Mesenteric fat pad (tissue), 1 donor: Measurements from ENCODE around the gene RSPH1. TPM values are rescaled to one million over a fixed set of nuclear protein-coding genes. Genes with fewer than 3 reads are reported as not detected.
A peak's percentile ranks its signal among the peaks of the same experiment; 100 is the strongest.

Experiments
- DNase-seq: peaks from one replicate; pipeline ENCODE4 v3.0.0-alpha.2; 2020; ENCODE audit warnings: low spot score
- long read RNA-seq: library from polyadenylated mRNA; unstranded; transcript quantifications from one replicate; pipeline ENCODE4 v2.0.0, GENCODE V29; 2020
- total RNA-seq: library from RNA; stranded (reverse); fragmentation: NEBNext Ultra II Directional; extraction: Animal tissue kit (Norgen Biotek cat#: 25700); gene quantifications from one replicate; pipeline ENCODE4 v1.2.1, GENCODE V29; 2021
- donor health status: DM: yes; HTN: yes; CAD: no.

The RSPH1 gene
- 0.22 TPM for total RNA-seq
- long read RNA-seq, result 0 reads

DNA sequence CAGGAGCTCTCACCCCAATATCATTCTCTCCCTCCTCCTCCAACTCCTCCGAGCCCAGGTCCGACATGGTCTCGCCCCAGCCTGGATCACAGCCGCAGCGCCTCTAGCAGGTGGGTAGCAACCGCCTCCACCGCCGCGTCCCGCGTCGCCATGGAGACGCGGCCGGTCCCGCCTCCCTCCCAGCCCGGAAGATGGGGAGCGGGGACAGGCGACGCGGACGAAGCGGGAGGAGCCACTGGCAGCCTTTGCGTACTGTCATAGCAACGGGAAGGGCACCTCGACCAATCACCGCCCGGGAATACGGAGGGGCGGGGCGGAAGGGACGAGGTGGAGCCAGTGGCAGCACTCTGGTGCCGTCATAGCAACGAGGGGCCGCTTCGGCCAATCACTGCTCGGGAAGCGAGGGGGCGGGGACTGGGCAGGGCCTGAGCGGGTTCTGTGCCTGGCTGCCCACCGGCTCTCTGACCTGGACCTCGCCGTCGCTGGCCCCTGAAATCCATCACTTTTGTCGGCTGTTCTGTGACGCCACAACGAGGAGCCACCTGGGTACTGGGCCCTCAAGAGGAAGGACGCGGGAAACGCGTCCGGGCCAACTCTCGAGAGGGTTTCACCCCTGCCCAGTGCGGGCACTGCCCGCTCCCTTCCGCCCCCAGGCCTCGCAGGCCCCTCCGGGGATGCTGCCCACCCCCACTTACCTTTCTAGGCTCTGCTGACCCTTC lies at the start of gene RSPH1:
RSPH1 (minus strand) TSS at position 105 of the 719 bp plus-strand sequence; CDS start at position 67, 38 bp downstream.
- peak; percentile 100 for DNase-seq

DNA sequence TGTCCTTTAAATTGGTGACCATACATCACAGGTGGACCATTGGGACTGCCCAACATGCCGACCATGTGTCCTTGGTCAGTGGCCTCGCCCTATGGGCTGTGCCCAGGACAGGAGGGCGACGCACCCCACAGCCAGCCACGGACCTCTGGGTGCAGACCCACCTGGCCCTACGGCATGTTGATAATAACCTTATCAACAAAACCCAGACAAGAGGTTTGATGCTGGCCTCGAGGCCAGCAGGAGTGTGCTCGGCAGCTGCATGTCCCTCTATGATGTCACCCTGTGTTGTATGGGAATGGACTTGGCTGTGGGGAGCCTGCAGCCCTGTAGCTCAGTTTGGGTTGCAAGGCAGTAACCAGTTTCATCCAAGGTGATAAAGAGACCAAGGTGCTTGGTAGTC lies 49.7 kb upstream of the RSPH1 start:
- no peak for DNase-seq

DNA sequence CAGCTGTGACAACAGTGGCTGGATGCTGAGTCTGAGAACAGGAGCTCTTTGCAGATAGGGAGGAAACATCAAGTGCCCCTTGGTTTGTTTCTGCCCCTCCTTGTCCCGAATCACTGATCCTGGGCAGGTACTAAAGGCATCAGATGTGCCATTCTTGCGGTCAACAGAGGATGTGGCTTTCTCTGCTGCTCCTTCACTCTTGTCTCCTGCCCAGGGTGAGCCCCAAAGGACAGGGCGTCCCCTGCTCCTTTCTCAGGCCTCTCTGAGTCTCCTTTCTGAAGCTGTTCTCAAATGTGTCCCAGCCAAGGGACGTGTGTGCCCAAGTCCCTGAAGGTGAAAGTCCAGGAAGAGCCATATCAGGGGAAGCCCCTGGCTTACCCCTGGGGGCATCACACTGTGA lies 49.3 kb upstream of the RSPH1 start:
- no peak for DNase-seq

DNA sequence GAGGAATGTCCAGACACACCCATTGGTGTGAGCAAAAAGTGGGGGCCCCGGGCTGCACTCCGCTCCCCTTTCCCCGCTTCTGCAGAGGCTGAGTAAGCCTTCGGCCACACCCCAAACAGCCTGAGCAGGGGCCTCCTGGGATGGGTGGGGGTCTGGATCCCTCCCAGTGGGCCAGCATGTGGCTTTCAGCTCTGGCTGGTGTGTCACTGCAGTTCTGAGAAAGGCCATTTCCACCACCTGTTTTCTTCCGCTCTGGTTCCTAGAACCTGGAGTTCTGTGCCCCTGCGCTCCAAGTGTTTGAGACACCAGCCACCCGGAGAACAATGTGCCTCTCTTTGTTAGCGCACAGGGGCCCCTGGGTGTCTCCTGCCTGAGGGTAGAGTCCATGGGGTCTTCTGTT lies 48.5 kb upstream of the RSPH1 start:
- no peak for DNase-seq

DNA sequence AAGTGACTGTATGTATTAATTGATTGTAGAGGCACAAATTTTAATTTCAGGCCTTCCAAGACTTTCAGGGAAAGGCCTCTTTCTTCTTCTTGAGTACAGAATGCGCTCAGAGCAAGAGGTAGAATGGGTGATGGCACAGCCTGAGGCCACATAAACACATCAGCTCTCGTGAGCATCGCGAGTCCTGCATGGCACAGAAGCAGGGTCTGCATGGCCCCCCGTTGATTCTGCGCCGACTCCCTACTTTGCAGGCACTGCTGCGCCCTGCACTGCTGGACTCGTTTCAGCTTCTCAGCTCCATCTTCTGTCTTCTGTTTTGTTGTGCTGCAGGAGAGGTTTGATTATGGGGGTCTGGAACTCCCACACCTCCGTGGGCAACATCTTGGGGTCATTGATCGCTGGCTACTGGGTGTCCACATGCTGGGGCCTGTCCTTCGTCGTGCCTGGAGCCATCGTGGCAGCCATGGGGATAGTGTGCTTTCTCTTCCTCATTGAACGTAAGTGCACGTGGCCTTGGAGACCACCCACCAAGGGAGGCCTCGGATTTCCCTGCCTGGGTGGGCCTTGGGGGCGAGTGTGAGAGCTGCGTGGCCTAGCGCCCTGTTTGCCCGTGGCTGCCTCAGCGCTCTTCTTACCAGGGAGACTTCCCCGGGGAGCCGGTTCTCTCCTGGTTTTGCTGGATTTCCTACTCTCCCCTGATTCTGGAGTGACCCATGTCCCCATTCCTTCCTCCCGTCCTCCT lies 47.3 kb upstream of the RSPH1 start:
- no peak for DNase-seq

DNA sequence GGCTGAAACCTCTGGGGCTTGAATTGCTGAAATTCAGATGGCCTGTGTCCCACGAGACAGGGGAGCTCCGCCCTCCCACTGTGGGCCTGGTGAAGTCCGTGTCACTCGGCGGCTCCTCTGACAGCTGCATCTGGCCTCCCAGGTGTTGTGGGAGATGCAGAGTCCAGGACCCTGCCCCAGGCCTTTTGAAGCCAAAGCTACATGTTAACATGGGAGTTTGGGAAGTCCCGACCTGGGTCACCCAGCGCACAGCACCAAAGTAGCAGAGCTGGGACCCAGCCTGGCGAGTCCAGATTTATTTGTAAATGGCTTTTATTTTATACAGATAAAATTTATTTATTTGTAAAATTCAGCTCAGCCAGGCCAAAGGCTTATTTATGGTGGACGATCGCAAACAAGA lies 46.6 kb upstream of the RSPH1 start:
- no peak for DNase-seq

DNA sequence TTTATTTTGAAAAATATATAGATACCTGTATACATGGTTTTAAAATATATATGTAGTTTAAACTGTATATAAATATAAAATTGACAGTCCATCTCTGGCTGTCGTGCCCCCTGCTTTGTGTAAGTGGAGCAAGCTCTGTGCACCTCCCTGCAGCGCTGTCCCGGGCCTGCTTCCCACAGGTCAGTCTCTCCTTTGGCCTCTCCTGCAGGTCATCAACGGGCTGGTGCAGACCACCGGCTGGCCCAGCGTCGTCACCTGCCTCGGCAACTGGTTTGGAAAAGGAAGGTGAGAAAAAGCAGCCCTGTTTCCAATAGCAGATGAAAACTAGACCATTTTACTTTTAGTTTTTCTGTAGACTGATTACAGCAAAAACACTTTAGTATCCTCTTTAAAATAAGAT lies 46.2 kb upstream of the RSPH1 start:
- no peak for DNase-seq

DNA sequence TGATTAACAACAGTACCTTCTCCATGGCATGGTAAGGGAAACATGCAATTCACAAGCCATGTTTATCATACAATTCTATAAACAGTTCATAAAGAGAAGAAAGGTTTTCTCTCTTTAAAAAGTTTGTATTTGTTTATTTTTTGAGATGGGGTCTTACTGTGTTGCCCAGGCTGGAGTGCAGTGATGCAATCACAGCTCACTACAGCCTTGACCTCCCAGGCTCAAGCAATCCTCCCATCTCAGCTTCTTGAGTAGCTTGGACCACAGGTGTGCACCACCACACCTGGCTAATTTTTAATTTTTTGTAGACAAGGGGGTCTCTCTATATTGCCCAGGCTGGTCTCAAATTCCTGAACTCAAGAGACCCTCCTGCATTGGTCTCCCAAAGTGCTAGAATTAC lies 45.6 kb upstream of the RSPH1 start:
- no peak for DNase-seq

DNA sequence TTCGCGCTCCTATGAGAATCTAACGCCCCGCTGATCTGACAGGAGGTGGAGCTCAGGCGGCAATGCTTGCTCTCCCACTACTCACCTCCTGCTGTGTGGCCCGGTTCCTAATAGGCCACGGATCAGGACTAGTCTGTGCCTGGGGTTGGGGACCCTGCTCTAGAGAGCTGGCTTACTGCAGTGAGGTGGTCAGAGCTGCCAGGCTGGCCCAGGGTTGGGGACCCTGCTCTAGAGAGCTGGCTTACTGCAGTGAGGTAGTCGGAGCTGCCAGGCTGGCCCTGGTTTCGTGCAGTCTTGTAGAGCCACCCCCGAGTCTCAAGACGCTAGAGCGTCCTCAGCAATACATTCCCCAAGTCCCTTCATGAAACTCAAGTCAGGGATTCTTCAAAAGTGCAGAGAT lies 45.1 kb upstream of the RSPH1 start:
- DNase-seq, result no peak

DNA sequence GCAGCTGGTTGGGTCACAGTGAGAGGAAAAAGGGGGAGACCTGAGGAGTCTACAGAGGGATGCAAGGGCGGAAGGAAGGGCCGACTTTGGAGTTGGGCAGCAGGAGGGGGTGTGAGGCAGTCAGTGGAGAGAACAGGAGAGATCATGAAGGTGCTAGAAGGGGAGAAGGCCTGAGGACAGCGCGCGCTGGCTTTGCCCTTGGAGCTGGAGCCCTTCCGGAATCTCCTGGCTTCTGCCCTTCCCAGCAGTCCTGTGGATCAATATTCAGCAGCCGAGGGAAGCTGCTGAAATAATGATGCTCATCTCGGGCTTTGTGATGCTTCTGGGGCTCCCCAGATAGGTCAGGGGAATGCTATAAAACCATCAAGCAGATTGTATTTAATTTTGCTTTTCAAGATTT lies 44.4 kb upstream of the RSPH1 start:
- DNase-seq, result no peak

DNA sequence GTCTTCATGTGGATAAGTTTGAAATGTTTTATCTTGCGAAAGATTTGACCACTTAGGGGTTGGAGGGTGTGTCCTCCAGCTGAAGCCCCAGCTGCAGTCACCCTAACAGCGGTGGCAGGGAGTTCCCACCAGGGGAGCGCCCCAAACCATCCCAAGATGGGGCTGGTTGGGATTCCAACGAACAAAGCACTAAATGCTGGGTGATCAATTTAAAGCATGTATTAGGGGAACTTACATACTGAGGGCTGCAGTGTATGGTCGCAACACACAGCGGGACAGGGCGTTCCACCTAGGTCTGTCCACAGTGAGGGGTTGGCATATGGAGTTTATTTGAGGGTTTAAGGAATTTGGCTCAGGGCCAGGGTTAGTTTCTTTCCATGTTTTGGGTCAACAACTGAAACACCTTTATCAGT lies 43.9 kb upstream of the RSPH1 start:
- no peak for DNase-seq

DNA sequence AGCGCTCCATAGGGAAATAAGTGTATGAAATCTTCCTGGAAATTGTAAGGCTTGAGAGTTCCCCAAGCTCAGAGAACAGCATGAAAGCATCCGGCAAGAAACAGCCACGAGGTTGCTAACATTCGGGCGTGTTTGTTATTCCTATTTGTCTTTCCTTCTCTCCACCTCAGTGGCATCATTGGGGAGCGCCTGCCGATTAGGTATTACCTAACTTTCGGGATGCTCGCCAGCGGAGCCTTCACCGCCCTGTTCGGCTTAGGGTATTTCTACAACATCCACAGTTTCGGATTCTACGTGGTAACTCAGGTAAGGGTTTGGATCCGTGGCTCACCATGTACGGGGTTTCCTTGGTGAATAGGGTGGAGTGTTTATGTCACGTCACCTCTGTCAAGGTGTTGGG lies 43.3 kb upstream of the RSPH1 start:
- no peak for DNase-seq

DNA sequence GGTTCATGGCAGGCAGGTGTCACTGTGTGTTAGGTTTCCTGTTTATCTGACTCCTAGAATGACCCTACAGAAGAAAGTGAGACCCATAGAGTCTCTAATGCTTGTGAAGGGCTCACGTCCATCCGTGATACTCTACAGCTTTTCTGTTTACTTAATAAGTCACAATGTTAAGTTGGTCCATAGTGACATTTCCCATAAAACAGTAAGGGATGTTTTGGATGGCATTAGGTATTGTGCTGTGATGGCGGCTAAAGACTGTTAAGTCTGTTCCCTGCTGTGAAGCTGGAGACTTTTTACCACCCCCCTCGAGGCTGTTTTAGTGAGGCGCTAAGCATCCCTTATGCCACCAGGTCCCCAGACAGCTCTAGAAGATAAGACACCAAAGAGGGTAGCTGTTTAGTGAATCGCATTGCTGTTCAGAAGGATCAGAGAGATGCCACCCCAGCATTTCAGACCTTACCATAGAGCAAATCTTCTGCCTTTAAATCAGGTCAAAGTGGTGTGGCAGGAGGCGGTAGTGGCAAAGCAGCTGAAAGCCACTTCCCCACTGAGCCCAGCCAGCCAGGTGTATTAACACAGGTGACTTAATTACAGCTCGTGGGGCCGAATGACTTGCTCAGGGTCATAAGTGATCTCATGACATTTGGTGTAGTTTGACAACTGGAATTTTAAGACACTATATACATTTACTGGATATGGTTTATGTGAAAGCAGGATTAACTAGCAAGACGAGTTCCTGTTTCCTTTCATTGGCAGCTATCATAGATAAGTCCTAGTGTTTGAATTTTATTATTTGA lies 42.7 kb upstream of the RSPH1 start:
- DNase-seq, result no peak

DNA sequence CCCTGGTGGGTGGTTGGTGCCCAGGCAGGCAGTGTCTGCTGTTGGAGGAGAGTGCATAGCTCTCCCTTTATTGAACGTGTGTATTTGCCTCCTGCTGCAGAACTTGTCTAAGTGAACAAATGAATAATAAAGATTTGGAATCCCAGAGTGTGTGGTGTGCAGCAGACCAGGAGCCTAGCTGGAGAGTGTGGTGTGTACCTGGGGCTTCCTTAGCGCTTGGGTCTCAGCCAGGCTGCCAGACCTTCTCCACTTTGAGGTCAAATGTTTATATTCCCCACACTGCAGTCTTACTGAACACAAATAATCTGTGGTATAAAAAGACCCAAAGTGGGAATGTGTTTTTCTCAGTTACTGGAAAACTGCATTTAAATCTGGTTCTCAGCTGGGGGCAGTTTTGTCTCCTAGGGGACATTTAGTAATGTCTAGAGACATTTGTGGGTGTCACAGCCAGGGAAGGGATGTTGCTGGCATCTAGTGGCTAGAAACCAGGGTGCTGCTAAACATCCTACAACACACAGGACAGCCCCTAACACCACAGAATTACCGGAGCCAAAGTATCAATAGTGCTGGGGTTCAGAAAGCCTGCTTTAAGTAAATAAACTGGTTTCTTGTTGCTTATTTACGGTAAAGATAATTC lies 41.2 kb upstream of the RSPH1 start:
- DNase-seq, result no peak

DNA sequence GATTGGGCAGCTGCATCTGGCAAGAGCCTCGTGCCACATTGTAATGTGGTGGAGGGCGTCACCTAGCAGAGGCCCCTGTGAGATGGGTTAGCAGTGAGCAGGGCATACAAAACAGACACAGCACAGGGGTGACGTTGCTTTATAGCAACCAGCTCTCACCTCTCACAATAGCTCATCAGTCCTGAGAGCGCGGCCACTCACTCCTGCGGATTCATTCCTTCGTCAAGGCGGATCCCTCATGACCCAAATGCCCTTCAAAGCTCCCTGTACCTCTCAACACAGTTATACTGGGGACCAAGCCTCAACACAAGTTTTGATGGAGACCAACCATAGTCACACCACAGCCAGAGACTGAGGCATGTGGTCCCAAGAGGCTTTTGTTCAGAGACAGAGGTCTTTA lies 40.6 kb upstream of the RSPH1 start:
- DNase-seq, result no peak

DNA sequence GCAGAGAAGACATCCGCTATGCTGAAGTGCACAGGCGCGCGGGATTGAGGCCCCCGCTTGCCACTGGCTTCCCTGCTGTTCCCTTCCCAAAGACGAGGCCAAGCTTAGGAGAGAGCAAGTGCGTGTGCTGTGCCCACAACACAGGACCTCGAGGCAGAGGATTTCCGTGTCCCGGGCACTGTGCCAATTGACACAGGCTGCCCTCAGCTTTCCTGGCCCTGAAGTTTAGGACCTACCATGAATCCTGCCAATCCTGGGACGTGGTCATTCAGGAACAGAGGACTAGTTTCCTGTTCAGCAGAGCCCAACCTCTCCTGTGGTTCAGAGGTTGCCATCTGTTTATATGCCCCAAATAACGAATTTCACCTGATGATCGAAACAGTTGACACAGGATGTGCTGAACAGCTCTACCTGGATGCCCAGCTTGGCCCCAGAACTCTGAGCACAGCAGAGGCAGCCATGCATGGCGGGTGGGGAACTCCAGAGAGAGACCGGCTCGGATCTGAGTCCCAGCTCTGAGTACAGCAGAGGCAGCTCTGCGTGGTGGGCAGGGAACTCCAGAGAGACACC lies 39.7 kb upstream of the RSPH1 start:
- DNase-seq, result peak; percentile 86

DNA sequence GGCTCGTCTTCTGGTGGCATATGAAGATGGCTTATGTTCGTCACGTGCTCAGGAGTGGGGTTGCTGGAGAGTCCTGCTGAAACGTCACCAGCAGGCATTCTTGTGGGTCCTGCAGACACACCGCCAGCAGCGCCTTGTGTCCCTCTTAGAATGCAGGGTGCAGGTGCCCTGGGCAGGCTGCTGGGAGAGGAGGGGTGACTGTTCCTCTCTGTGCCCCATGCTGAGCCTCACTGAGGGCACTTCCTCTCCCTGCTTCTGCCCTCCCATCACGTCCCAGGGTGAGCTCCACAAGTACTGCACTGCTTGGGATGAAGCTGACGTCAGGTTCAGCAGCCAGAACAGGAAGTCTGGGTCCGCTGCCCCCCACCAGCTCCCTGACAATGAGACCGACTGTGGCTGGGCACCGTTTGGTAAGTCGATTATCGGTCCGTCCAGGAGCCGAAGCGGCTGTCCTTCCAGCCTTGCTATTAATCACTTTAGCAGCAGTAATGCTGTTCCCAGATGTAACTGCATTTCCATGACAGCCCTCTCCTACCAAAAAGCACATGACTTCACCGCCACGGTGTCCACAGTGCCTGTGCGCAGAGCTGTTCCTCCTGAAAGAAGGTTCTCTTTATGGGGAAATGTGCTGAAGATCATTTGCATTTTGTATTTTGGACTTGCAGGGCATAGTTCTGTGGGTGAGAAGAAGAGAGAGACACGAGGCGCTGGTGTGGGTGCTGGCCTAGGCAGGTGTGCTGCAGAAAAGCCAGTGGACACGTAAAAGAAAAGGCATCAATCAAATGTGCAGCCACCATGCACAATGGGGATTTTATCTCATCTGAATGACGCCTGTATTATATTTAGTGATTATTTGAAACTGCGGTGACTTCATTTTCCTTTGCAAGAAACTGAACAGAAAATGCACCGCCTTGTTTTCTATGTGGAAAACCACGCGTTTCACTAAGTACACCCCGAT lies 38.7 kb upstream of the RSPH1 start:
- DNase-seq, result peak; percentile 76

DNA sequence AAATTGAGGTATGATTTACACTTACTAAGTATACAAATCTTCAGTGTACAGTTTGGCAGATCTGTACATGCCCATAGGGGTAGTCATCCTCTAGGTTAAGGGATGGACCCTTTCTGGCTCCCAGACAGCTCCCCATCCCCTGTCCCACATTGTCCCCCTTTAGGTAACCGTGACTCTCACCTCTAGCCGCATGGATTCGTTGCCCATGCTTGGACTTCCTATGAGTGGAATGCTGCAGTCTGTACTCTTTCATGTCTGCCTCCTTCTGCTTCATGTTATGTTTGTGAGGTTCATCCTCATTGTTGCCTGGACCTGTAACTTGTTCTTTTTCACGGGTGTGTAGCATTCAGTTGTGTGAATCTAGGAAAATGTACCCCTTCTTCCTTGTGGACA lies 37.9 kb upstream of the RSPH1 start:
- DNase-seq, result no peak

DNA sequence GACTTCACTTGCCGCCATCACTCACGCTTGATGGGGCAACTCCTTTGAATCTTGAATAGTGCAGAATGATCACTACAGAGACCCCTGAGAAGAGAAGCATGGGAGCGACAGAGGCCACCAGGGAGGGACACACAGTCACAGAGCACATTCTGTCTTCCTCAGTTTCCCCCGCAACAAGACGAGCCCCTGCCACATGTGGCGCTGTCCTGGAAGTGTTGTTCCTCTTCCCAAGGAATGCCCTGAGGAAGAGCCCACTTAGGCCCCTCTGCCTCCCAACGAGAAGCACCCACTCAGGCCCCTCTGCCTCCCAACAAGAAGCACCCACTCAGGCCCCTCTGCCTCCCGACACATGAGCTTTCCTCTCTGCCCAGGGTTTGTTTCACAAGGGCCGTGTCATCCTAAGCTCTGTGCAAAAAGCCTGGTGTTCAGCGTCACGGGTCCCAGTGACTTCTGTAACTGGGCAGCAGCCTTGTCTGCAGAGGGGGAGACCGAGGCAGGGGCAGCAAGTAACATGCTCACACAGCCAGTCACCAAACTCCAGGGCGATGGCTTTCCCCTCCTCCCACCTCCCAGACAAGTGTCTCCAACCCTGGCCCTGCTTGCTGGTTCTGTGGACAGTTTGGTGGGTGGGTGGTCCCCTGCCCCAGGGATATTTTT lies 37.4 kb upstream of the RSPH1 start:
- peak; percentile 86 for DNase-seq
